Colonic mucosa (tissue), 4 donors: ENCODE measurements around the gene RPS6KB2. TPM values are rescaled to one million over a fixed set of nuclear protein-coding genes. Genes with fewer than 3 reads are reported as not detected.
A peak's percentile ranks its signal among the peaks of the same experiment; 100 is the strongest.

Experiments used
- DNase-seq: peaks from one replicate; pipeline ENCODE4 v3.0.0-alpha.2; 2020
- H3K27ac ChIP-seq: fragments of 200-600 bp; one replicate; pipeline ENCODE4 v1.8.0; 2021
- H3K27me3 ChIP-seq: fragments of 200-600 bp; one replicate; pipeline ENCODE4 v1.8.0; 2021
- H3K36me3 ChIP-seq: fragments of 200-600 bp; one replicate; pipeline ENCODE4 v1.8.0; 2021
- H3K4me1 ChIP-seq: fragments of 200-600 bp; one replicate; pipeline ENCODE4 v1.8.0; 2021; ENCODE audit warnings: mild to moderate bottlenecking
- H3K4me3 ChIP-seq: fragments of 200-600 bp; one replicate; pipeline ENCODE4 v1.8.0; 2021
- H3K9ac ChIP-seq, 2 donors: one replicate each; pipeline ENCODE4 v1.7.0; 2013; ENCODE audit warnings: control low read depth in 2 of 2, low read depth in 2 of 2, low read length in 2 of 2
- H3K9me3 ChIP-seq: fragments of 200-600 bp; one replicate; pipeline ENCODE4 v1.8.0; 2021
- intact Hi-C: fragments of 100-400 bp; cut with DNase I; formaldehyde crosslinking; loops from one replicate; pipeline ENCODE4 v1.14.1; 2022
- total RNA-seq, 2 donors: library from RNA; stranded (reverse); fragmentation: NEBNext Ultra II Directional in 1 of 2; extraction: Animal tissue kit (Norgen Biotek cat#: 25700) in 1 of 2; gene quantifications; one replicate each; pipeline ENCODE4 v1.2.1, GENCODE V29; 2021
- TF ChIP-seq, protein P1 (sequence below): fragments of 200-600 bp; IDR thresholded peaks from one replicate; pipeline ENCODE4 v1.8.0; 2022; ENCODE audit warnings: antibody characterized with exemption, mild to moderate bottlenecking
- donor health status: healthy.
- donor health status: DM: no; HTN: no; CAD: no.
- donor health status: DM: no; HTN: no; CAD: no.

Gene RPS6KB2
- total RNA-seq, 2 donors from 2014 or later = 38.3 to 70.4 TPM

DNA sequence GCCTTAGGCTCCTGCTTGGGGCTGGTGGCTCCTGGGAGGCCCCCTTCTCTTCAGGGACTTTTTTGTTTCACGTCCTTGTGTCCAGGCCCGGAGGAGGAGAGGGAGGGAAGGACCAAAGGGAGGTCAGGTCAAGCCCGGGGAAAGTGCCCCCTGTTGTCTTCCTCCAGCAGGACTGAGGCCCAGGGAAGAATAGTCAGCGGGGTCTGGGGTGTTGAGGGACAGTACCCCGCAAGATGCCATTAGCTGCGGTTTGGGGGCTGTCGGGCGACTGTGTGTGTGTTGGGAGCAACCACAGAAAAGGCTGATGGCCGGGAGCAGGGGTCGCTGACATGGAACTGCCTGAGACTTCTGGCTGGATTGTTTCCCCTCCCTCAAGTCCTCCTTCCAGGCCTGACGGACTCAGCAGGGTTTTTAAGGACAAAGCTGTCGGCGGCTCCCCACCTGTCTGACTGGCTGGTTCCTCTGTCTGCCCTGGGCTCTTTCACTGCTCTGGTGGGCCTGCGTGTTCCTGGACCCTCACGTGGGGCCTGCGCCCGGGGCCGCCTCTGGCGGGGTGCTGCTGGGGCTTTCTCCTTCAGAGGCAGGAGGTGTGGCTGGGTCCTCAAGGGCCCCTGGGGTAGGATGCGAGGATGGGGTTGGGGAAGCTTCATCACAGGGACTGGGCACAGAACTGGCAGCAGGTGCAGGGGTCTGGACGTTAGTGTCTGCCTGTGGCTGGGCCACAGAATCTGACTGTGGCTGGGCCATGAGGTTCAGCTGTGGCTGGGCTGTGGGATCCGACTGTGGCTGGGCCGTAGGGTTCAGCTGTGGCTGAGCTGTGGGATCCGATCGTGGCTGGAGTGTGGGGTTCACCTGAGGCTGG, 22.7 kb downstream of the RPS6KB2 start:
- Histone ChIP-seq H3K4me1 (no peaks in the 10 kb centered on the region), H3K9me3 (no peaks in the 10 kb centered on the region), H3K27ac (no peak overlapping the region), H3K27me3 (no peaks in the 10 kb centered on the region), H3K4me3 (no peak overlapping the region), H3K36me3 (no peaks in the 10 kb centered on the region), H3K9ac (peak overlapping the region in 1 of 2 donors; percentile 24)
- no peak for DNase-seq
- intact Hi-C loops = no loop called here
- TF ChIP-seq, protein P1, sequence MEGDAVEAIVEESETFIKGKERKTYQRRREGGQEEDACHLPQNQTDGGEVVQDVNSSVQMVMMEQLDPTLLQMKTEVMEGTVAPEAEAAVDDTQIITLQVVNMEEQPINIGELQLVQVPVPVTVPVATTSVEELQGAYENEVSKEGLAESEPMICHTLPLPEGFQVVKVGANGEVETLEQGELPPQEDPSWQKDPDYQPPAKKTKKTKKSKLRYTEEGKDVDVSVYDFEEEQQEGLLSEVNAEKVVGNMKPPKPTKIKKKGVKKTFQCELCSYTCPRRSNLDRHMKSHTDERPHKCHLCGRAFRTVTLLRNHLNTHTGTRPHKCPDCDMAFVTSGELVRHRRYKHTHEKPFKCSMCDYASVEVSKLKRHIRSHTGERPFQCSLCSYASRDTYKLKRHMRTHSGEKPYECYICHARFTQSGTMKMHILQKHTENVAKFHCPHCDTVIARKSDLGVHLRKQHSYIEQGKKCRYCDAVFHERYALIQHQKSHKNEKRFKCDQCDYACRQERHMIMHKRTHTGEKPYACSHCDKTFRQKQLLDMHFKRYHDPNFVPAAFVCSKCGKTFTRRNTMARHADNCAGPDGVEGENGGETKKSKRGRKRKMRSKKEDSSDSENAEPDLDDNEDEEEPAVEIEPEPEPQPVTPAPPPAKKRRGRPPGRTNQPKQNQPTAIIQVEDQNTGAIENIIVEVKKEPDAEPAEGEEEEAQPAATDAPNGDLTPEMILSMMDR = no peak

DNA sequence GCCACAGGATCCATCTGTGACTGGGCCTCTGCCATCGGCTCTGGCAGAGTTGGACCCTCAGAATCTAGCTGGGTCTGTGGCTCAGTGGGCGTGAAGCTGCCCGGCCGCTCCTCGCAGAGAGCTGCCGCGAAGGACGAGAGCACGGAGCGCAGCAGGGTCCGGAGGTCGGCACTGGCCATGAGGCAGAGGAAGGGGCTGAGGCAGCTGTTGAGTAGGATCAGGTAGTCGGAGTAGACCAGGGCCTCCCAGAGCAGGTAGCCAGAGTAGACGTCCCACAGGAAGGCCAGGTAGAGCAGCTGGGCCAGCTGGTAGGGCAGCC, 23.3 kb downstream of the RPS6KB2 start:
- no peak overlapping the region for H3K27ac ChIP-seq
- H3K36me3 ChIP-seq = no peaks in the 10 kb centered on the region
- DNase-seq = no peak
- intact Hi-C loops = no loop called here
- no peaks in the 10 kb centered on the region for H3K9me3 ChIP-seq
- no peaks in the 10 kb centered on the region for H3K27me3 ChIP-seq
- TF ChIP-seq, protein P1 = no peak
- H3K4me1 ChIP-seq = no peaks in the 10 kb centered on the region
- no peak overlapping the region for H3K4me3 ChIP-seq
- no peak overlapping the region for H3K9ac ChIP-seq

DNA sequence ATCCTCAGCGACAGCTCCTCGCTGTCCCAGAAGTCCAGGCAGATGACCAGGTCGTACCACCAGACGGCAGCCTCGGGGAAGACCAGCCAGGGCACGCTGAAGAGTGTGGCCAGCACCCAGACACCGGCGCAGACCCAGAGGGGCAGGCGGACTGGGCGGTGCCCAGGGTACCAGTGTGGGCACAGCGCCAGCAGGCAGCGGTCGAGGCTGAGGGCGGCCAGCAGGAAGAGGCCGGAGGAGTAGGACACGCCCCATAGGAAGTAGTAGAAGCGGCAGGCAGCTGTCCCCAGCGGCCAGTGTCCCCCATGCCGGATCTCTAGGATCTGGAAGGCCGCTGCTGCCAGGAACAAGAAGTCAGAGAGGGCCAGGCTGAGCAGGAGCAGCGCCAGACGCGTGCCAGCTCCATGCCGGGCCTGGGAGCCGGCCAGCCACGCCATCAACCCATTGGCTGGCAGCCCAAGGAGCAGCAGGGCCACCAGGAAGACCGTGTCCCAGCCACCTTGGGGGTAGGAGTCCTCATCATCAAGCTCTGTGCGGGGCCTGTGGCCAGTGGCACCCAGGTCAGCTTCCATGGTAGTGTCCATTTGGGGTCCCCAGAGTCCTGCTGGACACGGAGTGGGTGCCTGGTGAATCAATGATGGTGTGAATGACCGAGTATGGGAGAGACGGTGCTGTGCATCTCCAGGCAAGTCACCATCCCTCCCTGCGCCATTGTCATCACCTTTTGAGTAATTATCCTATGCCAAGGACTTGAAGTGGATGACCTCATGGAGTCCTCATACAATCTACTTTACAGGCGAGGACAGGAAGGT, 24.1 kb downstream of the RPS6KB2 start, which contains the start of gene GPR152:
GPR152 (minus strand) TSS at position 589 of the 812 bp plus-strand sequence; CDS start at position 584, 5 bp downstream.
- H3K9ac ChIP-seq = no peak within 1 kb of the TSS
- intact Hi-C loops = no loop called here
- no peaks in the 10 kb centered on the region for H3K36me3 ChIP-seq
- no peak within 1 kb of the TSS for H3K4me3 ChIP-seq
- no peaks in the 10 kb centered on the region for H3K27me3 ChIP-seq
- no peaks in the 10 kb centered on the region for H3K9me3 ChIP-seq
- H3K27ac ChIP-seq = no peak within 1 kb of the TSS
- TF ChIP-seq, protein P1 = no peak
- no peak for DNase-seq
- H3K4me1 ChIP-seq = no peaks in the 10 kb centered on the region

DNA sequence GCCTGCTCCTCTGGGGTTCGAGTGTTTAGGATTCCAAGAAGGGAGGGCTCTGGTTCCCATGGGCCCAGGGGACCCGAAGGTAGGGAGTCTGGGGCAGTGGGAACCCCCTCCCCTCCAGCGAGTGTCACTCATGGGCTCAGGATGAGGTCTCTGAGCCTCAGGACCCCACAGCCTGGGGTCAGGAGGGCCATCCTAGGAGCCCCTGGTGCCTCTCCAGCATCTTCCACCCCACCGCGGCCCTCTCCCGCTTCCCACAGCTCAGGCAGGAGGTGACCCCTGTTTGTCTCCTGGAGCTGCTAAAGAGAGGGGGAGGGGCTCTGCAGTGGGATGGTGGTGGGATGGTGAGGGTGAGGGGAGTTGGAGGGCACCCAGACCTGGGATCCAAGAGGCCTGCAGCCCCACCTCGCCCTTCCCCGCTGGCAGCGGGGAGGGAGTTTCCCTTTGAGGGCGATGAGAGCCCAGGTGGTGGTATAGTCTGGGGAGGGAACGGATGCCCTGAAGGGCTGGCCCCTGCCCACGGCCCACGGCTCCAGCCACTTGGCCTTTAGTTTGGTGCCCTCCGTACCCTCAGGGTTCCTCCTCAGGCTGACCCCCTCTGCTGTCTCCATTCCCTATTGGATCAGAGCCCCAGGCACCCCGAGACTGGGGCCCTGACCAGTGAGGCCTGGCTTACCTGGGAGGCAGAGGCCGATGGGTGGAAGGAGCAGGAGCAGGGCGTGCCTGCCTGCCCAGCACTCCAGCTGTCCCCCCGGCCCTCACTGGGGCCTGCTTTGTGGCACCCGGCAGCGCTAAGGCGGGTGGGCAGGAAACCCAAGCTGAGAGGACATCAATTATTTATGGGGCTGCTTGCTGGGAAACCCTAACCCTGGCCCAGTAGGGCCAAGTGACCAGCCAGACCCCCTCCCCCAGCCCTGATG, 25.8 kb downstream of the RPS6KB2 start:
- Histone ChIP-seq H3K27ac (no peak overlapping the region), H3K4me3 (no peak overlapping the region), H3K9me3 (no peaks in the 10 kb centered on the region), H3K27me3 (no peaks in the 10 kb centered on the region), H3K36me3 (no peaks in the 10 kb centered on the region), H3K9ac (no peak overlapping the region), H3K4me1 (no peaks in the 10 kb centered on the region)
- DNase-seq = no peak
- TF ChIP-seq, protein P1 = no peak
- intact Hi-C loops = no loop called here

DNA sequence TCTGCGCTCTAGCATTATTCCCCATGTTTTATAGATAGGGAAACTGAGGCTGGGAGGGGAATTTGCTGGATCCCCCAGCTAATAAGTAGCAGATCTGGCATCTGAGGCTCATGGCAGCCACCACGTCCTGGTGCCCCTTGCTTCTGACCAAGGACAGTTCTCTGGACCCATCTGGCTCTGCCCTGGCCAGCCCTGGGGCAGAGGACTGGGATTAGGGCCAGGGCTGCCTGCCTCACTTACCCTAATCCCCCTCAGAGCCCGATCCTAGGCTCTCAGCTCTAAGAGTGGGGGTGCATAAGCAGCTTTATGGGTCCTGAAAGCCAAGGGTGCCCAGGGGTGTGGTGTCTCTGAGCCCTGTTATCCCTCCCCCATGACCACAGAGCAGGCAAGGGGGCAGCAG, 26.8 kb downstream of the RPS6KB2 start, which contains the start of gene CABP4:
CABP4 (plus strand) TSS at position 301 of the 400 bp plus-strand sequence; CDS start at position 371, 70 bp downstream.
- H3K4me3 ChIP-seq = no peak within 1 kb of the TSS
- no peaks in the 10 kb centered on the region for H3K27me3 ChIP-seq
- DNase-seq = no peak
- no peaks in the 10 kb centered on the region for H3K9me3 ChIP-seq
- H3K4me1 ChIP-seq = no peaks in the 10 kb centered on the region
- no peak within 1 kb of the TSS for H3K9ac ChIP-seq
- intact Hi-C loops = no loop called here
- no peaks in the 10 kb centered on the region for H3K36me3 ChIP-seq
- H3K27ac ChIP-seq = no peak within 1 kb of the TSS
- TF ChIP-seq, protein P1 = no peak
